LNCaP clone FGC (cell line): ENCODE measurements around the gene TYW1B.
"Not testable (repeated sequence)": the region's sequence is repeated elsewhere in the genome, so short reads cannot be mapped to it uniquely, and the experiment has no call there.

Source experiments
- DNase-seq: peaks from one replicate; pipeline ENCODE4 v3.0.0-alpha.2; 2011; ENCODE audit warnings: low read depth
- H3K4me3 ChIP-seq: 2 replicates; pipeline ENCODE4 v1.5.1; 2011; ENCODE audit warnings: mild to moderate bottlenecking, low read depth, low read length, control low read depth
- TF ChIP-seq, protein P1 (sequence below): IDR thresholded peaks from 2 replicates; pipeline ENCODE4 v1.5.1; 2012; ENCODE audit warnings: mild to moderate bottlenecking; ENCODE audit not compliant: control insufficient read depth, insufficient read depth; ENCODE audit errors: extremely low read depth

Gene TYW1B

DNA sequence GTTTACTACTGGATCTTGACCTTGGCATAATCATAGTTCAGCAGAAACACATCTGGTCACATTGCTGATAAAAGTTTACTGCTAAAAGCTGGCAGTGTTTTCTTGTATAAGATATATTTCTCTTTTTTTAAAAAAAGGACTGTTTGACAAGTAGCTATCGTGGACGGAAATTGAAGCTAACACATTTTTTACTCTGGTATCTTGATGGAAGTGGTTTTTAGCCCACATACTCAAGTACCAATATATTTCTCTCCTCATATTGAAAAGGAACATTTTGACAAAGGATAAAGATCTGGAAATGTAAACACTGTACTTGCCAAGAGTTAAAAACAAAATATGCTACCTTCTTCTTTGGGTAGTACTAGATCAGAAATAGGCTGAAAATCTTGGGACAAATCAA is 137.8 kb downstream of the TYW1B start:
- DNase-seq = not testable (repeated sequence)

DNA sequence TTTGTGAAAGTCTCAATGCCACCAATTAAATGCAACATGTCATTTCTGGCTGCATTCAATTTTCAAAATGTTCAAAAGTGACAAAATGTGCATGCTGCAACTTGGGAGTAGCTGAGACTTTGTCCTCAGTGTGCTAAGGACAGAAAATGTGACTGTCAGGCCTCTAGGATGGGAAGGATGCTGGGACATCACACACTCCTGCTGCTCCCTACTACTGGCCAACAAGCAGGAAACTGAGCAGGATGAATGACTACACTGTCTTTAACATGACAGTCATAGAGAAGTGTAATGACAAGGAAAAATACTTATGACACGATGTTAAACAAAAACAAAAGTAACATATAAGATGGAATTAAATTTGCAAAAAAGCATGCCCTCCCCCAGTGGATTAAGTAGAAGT is 138.7 kb downstream of the TYW1B start:
- DNase-seq = not testable (repeated sequence)

More for the DNA sequence above, 137.8 kb downstream of the TYW1B start:
- not testable (repeated sequence) for H3K4me3 ChIP-seq

DNA sequence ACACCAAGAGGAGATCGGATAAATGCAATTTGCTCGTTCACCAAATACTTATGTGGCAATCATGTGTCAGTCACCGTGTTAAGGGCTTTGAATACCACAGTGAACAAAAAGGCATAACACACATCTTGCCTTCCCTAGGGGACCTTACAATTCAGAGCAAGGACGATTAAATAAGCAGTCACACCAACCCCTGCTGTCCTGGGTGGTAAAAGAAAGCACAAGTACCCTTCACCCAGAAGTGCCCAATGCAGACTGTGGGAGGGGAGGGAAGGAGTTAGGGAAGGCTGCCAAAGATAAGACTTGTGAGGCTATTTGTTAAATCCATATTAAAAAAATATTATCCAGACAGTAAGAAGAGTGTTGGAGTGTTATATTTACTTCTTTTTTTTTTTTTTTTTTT is 146.8 kb downstream of the TYW1B start:
- not testable (repeated sequence) for H3K4me3 ChIP-seq, DNase-seq

More for the DNA sequence above, 138.7 kb downstream of the TYW1B start:
- H3K4me3 ChIP-seq = not testable (repeated sequence)

DNA sequence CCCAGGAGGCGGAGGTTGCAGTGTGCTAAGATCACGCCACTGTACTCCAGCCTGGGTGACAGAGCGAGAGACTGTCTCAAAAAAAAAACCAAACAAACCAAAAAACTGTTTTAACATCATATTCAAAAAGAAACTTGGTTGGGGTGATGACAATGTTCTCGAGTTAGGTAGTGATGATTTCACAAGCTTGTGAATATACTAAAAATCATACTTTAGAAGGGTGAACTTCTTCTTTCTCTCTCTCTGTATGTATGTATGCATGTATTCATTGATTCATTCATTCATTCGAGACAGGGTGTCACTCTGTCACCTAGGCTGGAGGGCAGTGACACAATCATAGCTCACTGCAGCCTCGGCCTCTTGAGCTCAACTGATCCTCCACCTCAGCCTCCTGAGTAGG is 151.1 kb downstream of the TYW1B start:
- H3K4me3 ChIP-seq, DNase-seq: not testable (repeated sequence)

DNA sequence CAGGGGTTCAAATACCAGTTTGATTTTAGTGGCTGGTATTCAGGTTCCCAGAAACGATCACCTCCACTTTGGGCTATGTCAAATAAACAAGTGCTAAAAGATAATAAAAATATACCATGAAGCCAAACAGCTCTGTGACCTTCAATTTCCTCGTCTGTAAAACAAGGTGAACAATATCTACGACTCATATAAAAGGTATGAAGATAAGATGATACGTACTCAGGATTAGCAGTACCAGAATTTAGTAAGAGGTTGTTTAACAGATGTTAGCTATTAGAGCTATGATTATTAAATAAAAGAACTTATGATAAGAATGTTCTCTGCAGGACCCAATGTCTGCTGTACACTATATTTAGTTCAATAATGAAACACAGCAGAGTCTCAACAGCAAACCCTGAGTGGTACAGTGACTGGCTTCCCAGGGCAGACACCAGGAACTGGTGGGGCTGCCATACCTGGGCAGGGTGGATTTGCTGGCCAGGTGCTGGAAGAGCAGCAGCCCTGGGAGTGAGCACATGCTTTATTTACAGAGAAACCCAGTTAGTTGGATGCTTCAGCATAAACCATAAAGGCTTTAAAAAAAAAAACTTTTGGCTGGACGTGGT is 151.8 kb downstream of the TYW1B start:
- not testable (repeated sequence) for DNase-seq, H3K4me3 ChIP-seq

DNA sequence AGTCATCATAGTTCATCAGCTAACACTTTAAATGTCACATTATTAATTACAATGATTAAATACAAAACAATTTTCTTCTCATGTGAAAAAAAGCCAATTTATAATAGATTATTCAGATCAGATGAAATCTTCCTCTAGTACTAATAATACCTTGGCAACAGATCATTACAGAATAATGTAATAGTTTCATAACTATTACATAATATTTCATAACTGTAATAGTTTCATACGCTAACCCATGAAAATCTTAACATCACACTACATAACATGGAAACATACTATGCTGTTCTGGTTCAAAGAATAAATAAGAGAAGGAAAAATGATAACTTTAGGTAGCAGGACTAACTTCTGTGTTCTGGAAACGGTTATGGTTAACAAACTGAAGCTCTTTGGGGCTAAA is 152.3 kb downstream of the TYW1B start:
- H3K4me3 ChIP-seq, DNase-seq: not testable (repeated sequence)

GRCh38 chr7:72674394-72674793 is 153.6 kb downstream of the TYW1B start:
- H3K4me3 ChIP-seq = no peak overlapping the region
- DNase-seq = no peak
- TF ChIP-seq, protein P1, sequence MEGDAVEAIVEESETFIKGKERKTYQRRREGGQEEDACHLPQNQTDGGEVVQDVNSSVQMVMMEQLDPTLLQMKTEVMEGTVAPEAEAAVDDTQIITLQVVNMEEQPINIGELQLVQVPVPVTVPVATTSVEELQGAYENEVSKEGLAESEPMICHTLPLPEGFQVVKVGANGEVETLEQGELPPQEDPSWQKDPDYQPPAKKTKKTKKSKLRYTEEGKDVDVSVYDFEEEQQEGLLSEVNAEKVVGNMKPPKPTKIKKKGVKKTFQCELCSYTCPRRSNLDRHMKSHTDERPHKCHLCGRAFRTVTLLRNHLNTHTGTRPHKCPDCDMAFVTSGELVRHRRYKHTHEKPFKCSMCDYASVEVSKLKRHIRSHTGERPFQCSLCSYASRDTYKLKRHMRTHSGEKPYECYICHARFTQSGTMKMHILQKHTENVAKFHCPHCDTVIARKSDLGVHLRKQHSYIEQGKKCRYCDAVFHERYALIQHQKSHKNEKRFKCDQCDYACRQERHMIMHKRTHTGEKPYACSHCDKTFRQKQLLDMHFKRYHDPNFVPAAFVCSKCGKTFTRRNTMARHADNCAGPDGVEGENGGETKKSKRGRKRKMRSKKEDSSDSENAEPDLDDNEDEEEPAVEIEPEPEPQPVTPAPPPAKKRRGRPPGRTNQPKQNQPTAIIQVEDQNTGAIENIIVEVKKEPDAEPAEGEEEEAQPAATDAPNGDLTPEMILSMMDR = no peak

DNA sequence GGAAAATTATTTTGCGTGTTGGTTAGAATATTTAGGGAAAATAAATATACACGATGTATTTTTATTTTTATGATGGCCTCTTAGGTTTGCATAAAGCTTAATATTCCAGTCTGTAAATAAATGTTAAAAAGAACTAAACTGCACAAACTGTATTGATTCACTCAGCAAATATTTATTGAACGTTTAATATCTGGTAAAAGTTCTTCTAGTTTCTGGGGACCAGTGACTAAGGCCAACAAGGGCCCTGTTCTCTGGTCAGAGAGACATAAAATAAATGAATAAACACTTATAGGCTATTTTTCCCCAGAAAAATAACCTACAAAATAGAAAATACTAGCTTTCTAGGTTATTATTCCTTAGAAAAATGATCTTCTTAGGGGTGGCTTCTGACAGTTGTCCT is 157.2 kb downstream of the TYW1B start:
- DNase-seq, H3K4me3 ChIP-seq: not testable (repeated sequence)

DNA sequence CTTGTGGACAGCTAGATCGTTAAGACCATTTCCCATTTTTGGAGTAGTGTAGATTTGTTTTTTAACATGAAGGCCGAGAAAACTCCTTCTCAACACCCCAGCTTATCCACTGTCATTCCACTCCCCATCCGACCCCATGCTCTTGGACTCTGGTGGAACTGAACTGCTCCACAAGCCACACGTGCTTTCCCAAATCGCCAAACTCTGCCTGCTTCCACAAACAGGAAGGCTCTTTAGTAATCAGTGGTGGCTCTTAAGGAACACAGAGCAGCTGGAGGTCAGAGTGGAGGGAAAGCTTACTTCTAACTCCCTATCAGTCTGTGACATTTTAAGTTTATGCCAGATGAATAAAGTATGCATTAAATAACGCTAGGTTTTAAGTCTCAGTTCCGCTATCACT is 159.6 kb downstream of the TYW1B start:
- not testable (repeated sequence) for DNase-seq, H3K4me3 ChIP-seq

GRCh38 chr7:72667049-72667448 is 161.0 kb downstream of the TYW1B start:
- not testable (repeated sequence) for H3K4me3 ChIP-seq, DNase-seq

- H3K4me3 ChIP-seq, DNase-seq: not testable (repeated sequence)
These were observed 179.4 kb downstream of the TYW1B start for GRCh38 chr7:72648574-72648973.

GRCh38 chr7:72643708-72644107 is 184.3 kb downstream of the TYW1B start:
- H3K4me3 ChIP-seq, DNase-seq: not testable (repeated sequence)

GRCh38 chr7:72641485-72642248 is 186.3 kb downstream of the TYW1B start:
- not testable (repeated sequence) for H3K4me3 ChIP-seq, DNase-seq

DNA sequence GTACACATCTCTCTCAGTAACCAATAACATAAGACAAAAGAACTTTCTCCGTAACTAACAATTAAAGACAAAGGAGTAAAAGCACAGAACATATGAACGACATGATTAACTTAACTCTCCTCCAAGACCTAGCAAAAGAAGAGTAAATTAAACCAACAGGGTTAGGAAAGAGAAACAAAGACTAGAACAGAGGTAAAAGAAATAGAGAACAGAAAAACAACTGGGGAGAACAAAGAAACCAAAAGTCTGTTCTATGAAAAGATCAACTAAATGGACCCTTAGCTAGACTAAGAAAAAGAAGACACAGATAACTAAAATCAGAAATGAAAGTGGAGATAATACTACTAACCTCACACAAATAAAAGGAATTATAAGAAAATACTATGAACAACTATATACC is 187.3 kb downstream of the TYW1B start:
- H3K4me3 ChIP-seq, DNase-seq: not testable (repeated sequence)
